NCI-H2081 treated with DMSO at 0.1 percent for 48 hours (cell line): ENCODE measurements around the gene ISCA2.
"Not testable (repeated sequence)": the region's sequence is repeated elsewhere in the genome, so short reads cannot be mapped to it uniquely, and the experiment has no call there.

ENCODE experiments used
- DNase-seq: peaks from one replicate; lab custom pipeline; 2025; lab: John Stamatoyannopoulos, UW

ISCA2 gene

DNA sequence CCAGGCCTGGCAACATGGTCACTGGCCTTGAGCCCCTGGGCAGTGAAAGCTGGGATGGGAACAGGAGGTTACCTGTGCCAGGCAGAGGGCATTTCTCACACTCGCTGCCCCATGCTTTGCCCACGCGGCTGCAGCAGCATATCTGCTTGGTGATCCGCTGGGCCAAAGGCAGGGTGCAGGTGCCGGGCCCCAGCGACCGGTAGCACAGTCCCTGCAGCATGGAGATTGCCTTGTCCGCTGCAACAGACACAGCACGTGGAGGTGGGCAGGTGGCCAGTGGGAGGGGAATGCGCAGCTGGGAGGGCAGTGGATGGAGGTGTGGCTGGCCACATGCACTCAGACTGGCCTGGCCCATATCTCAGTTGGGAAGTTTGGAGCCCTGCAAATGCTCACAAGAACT lies 35.3 kb downstream of the ISCA2 start:
- no peak for DNase-seq

DNA sequence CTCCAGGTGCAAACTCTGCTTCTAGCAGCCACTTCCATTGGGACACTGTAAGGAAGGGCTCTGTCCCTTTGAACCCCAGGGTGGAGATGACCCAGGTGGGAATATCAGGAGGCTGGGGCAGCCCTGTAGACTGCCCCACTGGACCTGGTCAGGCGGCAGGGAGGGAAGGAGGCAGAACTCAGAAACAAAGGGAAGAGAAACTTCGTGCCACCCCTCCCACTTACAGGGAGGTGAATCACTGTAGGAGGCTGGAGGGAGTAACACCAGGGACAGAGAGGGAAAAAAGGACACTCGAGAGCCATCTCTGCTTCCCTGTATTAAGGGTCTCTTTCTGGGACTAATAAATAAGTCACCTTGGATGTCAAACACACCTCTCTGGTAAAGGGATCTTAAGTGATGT lies 37.4 kb downstream of the ISCA2 start:
- DNase-seq = no peak

DNA sequence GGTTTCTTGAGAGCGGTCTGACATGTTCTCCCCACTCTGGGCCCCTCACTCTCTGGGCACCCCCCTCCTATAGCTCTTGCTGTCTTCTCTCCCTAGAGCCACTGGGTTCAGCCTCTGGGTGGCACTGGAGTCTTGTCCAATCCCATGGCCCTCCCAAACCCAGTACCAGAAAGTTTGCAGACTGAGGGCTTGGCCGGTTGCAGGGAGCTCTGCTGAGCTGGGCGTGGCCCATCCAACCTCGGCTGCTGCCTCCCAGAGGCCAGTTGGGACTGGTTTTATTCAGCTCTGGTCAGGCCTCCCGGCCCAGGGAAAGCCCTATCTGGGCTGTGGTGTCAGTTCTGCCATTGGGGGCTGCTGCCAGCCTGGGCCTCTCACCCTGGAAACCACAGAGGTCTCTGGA lies 37.9 kb downstream of the ISCA2 start:
- DNase-seq = no peak

DNA sequence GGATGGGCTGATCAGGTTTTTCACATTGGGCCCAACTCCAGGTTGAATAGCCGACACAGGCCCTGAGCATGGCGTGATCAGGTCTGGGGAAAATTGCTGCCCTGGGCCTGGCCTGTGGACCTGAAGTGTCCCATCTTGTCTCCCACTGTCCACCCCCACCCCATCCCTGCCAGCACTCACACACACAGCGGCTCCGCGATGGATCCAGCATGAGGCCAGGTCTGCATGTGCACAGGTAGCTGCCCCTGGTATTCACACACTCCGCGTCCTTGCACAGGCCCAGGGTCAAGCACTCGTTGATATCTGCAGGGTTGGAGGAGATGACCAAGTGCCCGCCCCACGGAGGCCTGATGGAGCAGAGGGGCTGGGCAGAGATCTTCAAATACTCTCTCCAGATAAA lies 38.7 kb downstream of the ISCA2 start:
- DNase-seq = no peak

DNA sequence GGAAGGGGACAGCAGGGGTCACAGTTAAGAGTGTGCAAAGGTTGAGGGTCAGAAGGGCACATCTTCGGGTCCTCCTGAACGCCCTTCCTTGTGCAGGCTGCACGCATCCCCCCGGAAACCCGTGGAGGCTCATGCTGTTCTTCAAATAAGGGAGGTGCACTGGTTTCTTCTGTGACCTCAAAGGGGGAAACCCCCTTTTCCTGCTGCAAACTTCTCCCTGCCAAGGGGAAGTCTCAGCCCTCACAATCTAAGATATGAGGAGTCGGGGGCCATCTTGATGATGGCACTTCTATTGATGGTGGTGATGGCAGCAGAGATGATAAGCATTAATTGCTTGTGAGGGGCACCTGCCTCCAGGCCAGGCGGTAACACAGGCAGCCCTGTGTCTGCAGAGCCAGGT lies 40.0 kb downstream of the ISCA2 start:
- DNase-seq = no peak

DNA sequence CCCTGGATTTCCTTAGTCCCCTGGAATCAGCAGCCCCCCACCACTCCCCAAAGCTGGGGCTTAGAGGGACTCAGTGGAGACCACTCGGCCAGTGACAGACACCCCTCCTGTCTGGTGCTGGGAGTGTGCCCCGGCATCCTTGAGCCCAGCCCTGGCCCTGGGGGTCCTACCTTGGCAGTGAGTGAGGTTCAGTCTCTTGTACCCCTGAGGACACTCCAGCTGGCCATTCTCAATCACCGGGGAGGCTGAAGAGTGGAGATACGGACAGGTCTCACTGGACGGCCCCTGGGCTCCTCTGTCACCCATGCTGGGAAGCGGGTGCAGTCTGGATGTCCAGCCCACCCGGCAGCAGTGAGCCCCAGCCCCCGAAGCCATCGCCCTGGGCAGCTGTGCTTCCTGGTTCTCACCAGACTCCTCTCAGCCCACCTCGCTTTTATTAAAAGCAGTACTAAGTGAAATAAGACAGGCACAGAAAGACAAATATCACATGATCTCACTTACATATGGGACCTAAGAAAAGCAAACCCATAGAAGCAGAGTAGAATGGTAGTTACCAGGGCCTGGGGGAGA lies 42.3 kb downstream of the ISCA2 start:
- DNase-seq = no peak

DNA sequence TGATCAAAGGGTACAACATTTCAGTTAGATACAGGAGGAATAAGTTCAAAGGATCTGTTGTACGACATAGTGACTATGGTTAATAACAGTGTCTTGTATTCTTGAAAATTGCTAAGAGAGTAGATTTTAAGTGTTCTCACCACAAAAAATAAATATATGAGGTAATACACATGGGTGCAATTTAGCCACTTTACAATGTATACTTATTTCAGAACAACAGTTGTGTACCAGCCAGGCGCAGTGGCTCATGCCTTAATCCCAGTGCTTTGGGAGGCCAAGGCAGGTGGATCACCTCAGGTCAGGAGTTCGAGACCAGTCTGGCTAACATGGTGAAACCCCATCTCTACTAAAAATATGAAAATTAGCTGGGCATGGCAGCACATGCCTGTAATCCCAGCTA lies 42.8 kb downstream of the ISCA2 start:
- DNase-seq = not testable (repeated sequence)

DNA sequence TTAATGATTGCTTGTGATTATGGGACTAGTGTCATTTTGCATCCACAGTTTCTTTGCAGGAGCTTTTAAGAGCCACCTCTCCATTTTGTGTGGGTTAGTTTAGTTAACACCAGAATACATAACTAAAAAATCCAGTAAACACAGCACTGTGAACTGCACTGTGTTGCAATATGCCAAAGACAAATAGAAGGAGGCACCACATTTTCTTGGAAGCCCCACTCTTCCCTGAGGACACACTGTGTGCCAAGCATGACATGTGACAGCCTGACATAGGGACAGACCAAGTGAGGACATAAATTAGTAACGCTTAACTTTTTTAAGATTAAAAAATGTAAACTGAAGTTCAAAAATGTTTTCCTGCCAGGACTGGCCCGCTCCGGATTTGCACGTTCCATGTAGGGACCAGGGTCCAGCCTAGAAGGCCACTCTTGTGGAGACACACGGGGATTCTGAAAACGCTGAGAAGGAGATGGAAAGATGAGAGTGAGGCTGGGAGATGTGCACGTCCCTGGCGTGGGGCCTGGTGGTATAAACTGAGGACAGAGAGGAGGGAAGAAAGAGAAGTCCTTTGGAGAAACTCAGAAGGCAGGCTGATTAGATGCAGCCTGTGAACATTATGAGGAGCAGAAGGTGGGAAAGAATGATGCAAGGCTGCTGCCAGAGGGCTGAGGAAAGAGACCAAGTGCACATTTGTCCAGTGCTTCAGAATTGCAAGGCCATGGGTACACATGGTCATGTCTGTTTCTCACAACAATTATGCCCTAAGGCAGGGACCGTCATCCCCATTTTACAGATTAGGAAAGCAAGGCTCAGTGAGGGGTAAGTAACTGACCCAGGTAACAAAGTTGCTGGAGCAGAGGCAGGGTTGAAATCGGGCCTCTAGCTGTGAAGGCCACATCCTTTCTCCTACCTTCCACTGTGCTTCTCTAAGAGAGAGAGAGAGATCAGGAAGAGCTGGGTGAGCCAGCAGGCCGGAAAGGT lies 45.1 kb downstream of the ISCA2 start:
- DNase-seq = no peak

DNA sequence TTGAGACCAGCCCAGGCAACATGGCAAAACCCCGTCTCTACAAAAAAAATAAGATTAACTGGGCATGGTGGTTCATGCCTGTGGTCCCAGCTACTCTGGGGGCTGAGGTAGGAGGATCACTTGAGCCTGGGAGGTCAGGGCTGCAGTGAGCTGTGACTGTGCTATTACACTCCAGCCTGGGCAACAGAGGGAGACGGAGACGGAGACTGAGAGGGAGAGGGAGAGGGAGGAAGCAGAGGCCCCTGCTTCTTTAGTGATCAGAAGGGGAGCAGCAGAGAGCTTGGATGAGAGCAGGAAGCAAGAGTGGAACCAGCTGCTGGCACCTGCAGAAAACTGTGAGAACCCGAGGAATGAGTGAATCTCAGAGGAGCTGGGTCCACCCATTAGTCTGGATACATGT lies 45.9 kb downstream of the ISCA2 start:
- DNase-seq = no peak

DNA sequence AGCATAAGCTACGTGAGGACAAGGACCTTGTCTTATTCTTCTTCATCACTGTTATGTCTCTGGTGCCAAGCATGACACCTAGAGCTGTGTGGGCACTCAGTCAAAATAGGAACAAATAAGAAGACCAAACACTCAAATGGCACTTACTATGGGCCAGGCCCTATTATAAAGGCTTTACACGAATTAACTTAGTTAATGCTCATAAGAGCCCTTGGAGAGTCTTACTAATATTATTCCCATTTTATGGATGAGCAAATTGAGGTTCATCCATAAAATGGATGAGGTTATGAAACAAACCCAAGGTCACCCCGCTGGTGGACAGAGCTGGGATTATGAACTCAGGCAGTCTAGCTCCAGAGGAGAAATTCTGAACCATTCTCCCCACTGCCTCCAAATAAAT lies 47.7 kb downstream of the ISCA2 start:
- DNase-seq = no peak

DNA sequence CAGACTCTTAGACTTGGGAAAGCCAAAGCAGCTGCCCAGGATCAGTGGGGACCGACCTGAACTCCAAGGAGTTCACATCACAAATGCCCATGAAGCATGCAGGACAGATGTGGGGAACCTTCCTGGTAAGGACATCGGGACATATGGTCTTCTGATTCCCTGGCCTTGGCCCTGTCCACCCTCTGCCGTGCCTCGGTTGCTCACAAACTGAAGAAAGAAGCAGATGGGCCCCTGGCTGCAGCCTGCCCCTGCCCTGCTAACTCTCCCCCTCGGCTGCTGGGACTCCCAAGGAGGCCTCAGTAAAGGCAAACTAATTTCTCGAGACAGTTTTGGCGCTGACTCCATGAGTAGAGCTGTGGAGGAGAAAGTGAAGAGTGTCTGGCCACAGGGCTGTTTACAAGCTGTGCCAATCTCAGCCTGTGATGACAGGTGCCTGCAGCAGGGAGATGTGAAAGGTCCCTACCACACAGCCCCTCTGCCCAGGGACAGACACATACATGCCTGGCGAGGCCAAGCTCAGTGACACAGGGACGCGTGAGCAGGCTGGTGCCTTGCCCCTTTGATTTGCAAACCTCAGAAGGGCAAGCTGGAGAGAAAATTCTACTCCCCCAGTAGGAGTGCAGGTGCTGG lies 48.6 kb downstream of the ISCA2 start:
- DNase-seq = no peak

DNA sequence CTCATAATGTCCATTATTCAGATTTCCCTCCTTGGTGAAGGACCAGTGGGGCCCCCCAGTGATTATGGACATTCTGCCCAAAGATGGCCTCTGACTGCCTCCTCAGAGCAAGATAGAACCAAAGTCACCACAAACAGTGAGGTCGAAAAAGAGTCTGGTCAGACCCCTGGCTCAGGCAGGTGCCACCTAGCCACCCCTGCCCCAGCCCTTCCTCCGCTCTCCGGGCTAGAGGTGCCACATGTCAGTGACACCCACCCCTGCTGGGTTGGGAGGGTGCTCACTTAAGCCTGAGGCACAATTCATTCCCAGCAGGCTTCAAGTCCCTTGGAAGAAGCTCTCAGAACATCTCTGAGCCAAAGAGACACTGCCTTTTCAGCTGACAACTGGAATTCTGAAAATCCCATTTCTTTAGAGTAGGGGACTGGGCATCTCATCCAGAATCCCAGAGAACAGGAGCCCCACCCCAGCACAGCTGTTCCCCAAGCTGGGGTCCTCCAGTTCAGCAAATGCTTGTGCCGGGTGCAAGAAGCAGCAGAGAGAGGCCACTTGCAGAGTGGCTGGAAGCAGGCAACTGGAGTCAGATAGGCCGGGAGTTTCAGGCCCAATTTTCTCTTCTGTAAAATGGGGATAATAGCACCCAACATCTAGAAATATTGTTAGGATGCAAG lies 50.3 kb downstream of the ISCA2 start:
- no peak for DNase-seq

DNA sequence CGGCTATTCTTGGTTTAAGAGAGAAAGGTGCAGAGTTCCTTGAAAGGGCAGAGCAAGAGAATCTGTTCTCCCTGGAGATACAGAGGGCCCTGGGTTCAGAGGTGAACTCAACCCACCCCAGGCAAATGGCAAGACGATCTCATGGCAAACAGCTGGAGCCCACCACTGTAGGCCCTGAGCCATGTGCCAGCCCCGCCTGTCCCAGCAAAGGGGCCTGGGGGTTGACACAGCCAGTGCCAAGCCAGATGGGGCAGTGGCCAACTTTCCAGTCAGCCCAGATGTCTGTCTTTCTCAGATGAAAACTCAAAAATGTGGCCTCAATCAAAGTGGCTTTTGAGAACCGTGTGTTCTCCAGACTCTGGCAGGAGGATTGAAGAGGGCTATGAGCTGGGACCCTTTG lies 51.8 kb downstream of the ISCA2 start:
- DNase-seq = no peak

DNA sequence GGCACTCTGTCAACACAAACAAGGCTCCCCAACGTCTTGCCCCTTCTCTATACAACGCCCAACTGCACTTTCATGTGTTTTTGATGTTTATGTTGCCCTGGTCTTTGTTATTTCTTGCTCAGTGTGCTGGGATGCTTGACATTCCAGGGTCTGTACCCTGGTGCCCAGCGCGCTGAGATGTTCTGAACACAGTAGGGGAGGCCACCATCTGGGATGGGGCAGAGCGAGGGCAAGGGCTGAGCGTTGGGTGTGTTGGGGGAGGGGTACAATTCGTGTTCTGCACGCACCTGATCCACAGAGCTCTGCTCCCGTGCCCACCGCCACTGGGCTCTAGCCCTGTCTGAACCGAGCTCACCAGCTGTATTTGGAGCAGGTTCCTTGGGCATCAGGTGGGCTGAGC lies 52.9 kb downstream of the ISCA2 start:
- no peak for DNase-seq
